K562 (cell line): ENCODE data around the gene LPCAT2. TPM values are rescaled to one million over a fixed set of nuclear protein-coding genes. Genes with fewer than 3 reads are reported as not detected.

Experiments
- ATAC-seq: fragments of 200-7000 bp; cut with Tn5 transposase; 3 replicates; pipeline ENCODE4 v1.9.1; 2020; ENCODE audit warnings: moderate library complexity
- BruUV-seq: library from RNA; stranded (reverse); fragments of 400-500 nt; replicated peaks from 2 replicates; lab custom pipeline; 2021; lab: Mats Ljungman, UMichigan
- CTCF ChIA-PET: fragments of 300-600 bp; formaldehyde crosslinking; extraction: SDS; loops from one replicate; lab custom pipeline; 2021; ENCODE audit warnings: low intra/inter-chr PET ratio; lab: Yijun Ruan, JAX
- POLR2A ChIA-PET: fragments of 300-600, 350-650 bp; sonication (Branson Sonifier 250); formaldehyde crosslinking; extraction: SDS; loops from one replicate; lab custom pipeline; 2021; ENCODE audit warnings: antibody characterized with exemption, inconsistent platforms; lab: Yijun Ruan, JAX
- DNase-seq, 4 experiments: peaks; one replicate each; pipeline versions ENCODE4 v3.0.0 to v3.0.0-alpha.2; 2011 to 2018; ENCODE audit warnings: low spot score in 3 of 4, mixed read lengths in 3 of 4; ENCODE audit errors: extremely low read depth in 1 of 4
- FAIRE-seq: peaks from 2 replicates; lab custom pipeline; 2011; peaks lifted over from hg19 to GRCh38; lab: Jason Lieb, UNC
- H2AFZ ChIP-seq: 2 replicates; pipeline ENCODE4 v1.6.0; 2011; ENCODE audit warnings: low read depth, low read length, control low read depth, inconsistent platforms
- H3K27ac ChIP-seq: fragments of 200-600 bp; 3 replicates; pipeline ENCODE4 v1.8.0; 2011; ENCODE audit warnings: low read depth, mild to moderate bottlenecking, control low read depth, inconsistent platforms, low read length, moderate library complexity, mixed read lengths; ENCODE audit errors: extremely low read depth
- H3K27me3 ChIP-seq, 2 experiments: fragments of 300-600 bp in 1 of 2; 2 replicates in 1 of 2; 3 replicates in 1 of 2; pipeline versions ENCODE4 v1.6.0 to v1.8.0; 2011; ENCODE audit warnings: inconsistent platforms in 2 of 2, low read length in 2 of 2, mild to moderate bottlenecking in 1 of 2, mixed read lengths in 1 of 2, moderate library complexity in 1 of 2; ENCODE audit not compliant: control insufficient read depth in 2 of 2, insufficient read depth in 2 of 2
- H3K36me3 ChIP-seq: fragments of 300-600 bp; 3 replicates; pipeline ENCODE4 v1.8.0; 2011; ENCODE audit warnings: mild to moderate bottlenecking, low read length, inconsistent platforms; ENCODE audit not compliant: control insufficient read depth, insufficient read depth
- H3K4me1 ChIP-seq, 2 experiments: fragments of 200-600 bp in 1 of 2; replicated peaks in 1 of 2; 2 replicates in 1 of 2; 3 replicates in 1 of 2; pipeline versions ENCODE4 v1.5.1 to v1.8.0; 2011; ENCODE audit warnings: inconsistent platforms in 2 of 2, low read length in 2 of 2, mild to moderate bottlenecking in 1 of 2, mixed read lengths in 1 of 2, moderate library complexity in 1 of 2; ENCODE audit not compliant: control insufficient read depth in 2 of 2, insufficient read depth in 2 of 2
- H3K4me2 ChIP-seq: 2 replicates; pipeline ENCODE4 v1.6.1; 2011; ENCODE audit warnings: low read length, control low read depth, inconsistent platforms, mixed read lengths; ENCODE audit not compliant: insufficient read depth
- H3K4me3 ChIP-seq: fragments of 200-600 bp; sonication (generic), shearing (Covaris generic); 2 replicates; pipeline ENCODE4 v1.5.1; 2016; ENCODE audit warnings: control low read depth, inconsistent platforms
- H3K79me2 ChIP-seq: fragments of 200-600 bp; 3 replicates; pipeline ENCODE4 v1.8.0; 2011; ENCODE audit warnings: low read length, inconsistent platforms; ENCODE audit not compliant: control insufficient read depth, insufficient read depth
- H3K9ac ChIP-seq, 2 experiments: 2 replicates each; pipeline versions ENCODE4 v1.6.0 to v1.6.1; 2011; ENCODE audit warnings: low read depth in 2 of 2, low read length in 2 of 2, control low read depth in 1 of 2, inconsistent platforms in 1 of 2, mild to moderate bottlenecking in 1 of 2, mixed read lengths in 1 of 2; ENCODE audit not compliant: insufficient read depth in 1 of 2
- H3K9me1 ChIP-seq: one replicate; pipeline ENCODE4 v1.6.0; 2011; ENCODE audit warnings: inconsistent platforms, mild to moderate bottlenecking, low read length, moderate library complexity; ENCODE audit not compliant: control insufficient read depth, insufficient read depth
- H3K9me3 ChIP-seq: replicated peaks from 2 replicates; pipeline ENCODE4 v1.5.1; 2011; ENCODE audit warnings: low read depth, low read length, inconsistent platforms; ENCODE audit not compliant: control insufficient read depth, insufficient read depth
- H4K20me1 ChIP-seq: replicated peaks from 2 replicates; pipeline ENCODE4 v1.6.1; 2011; ENCODE audit warnings: low read length, inconsistent platforms, mixed read lengths; ENCODE audit not compliant: control insufficient read depth, insufficient read depth
- ARID3A ChIP-seq: IDR thresholded peaks from 2 replicates; pipeline ENCODE4 v1.6.1; 2012; ENCODE audit warnings: low read depth, low read length, improper control_type of control experiment, borderline replicate concordance
- CEBPB ChIP-seq: fragments of 450-650 bp; IDR thresholded peaks from 2 replicates; pipeline ENCODE4 v1.6.1; 2016; ENCODE audit warnings: missing genetic modification characterization, missing compliant biosample characterization
- CEBPG ChIP-seq, 3 experiments: fragments of 200-800 bp in 1 of 3; sonication (Bioruptor generic) in 1 of 3; sonication (generic) in 1 of 3; formaldehyde crosslinking in 1 of 3; IDR thresholded peaks in 2 of 3; conservative IDR thresholded peaks in 1 of 3; 2 replicates each; pipeline versions ENCODE4 v1.6.1 to v1.8.0; 2016 to 2022; ENCODE audit warnings: missing compliant biosample characterization in 2 of 3, missing genetic modification characterization in 2 of 3, mild to moderate bottlenecking in 1 of 3, missing genetic modification reagents in 1 of 3
- EGR1 ChIP-seq: fragments of 450-650 bp; conservative IDR thresholded peaks from 2 replicates; pipeline ENCODE4 v1.6.1; 2017; ENCODE audit warnings: mild to moderate bottlenecking
- HES1 ChIP-seq: fragments of 450-650 bp; IDR thresholded peaks from 2 replicates; pipeline ENCODE4 v1.6.1; 2016; ENCODE audit warnings: low read depth, mild to moderate bottlenecking, moderate library complexity
- NRF1 ChIP-seq, 2 experiments: fragments of 450-650 bp; IDR thresholded peaks in 1 of 2; conservative IDR thresholded peaks in 1 of 2; 2 replicates each; pipeline ENCODE4 v1.6.1; 2014; ENCODE audit warnings: mild to moderate bottlenecking in 2 of 2
- PTRF ChIP-seq: fragments of 450-650 bp; IDR thresholded peaks from 2 replicates; pipeline ENCODE4 v1.6.1; 2016; ENCODE audit warnings: mild to moderate bottlenecking, missing genetic modification characterization, missing compliant biosample characterization
- VEZF1 ChIP-seq: fragments of 200-800 bp; sonication (Bioruptor generic); IDR thresholded peaks from 2 replicates; pipeline ENCODE4 v1.6.1; 2017; ENCODE audit warnings: missing genetic modification characterization, missing compliant biosample characterization
- ZNF124 ChIP-seq: sonication (generic); formaldehyde crosslinking; IDR thresholded peaks from 2 replicates; pipeline ENCODE4 v1.8.1; 2022; ENCODE audit warnings: missing genetic modification reagents
- ZNF165 ChIP-seq: fragments of 250-450 bp; sonication (Bioruptor Pico); IDR thresholded peaks from 2 replicates; pipeline ENCODE4 v1.4.0; 2020; ENCODE audit warnings: borderline replicate concordance
- WGBS: fragments of 100-300 bp; shearing (Covaris generic); methylation state at CpG from one replicate; pipeline ENCODE4 v1.1.6; 2016; ENCODE audit warnings: low coverage, mixed read lengths; ENCODE audit not compliant: insufficient coverage; ENCODE audit errors: missing lambda C conversion rate; 5-methylcytosine and 5-hydroxymethylcytosine counted together
- in situ Hi-C: fragments of 300-500 bp; cut with MboI; formaldehyde crosslinking; loops from 4 replicates; pipeline ENCODE4 v1.15.0; 2018; ENCODE audit warnings: inconsistent platforms, mixed read lengths
- intact Hi-C: fragments of 100-400 bp; cut with micrococcal nuclease; formaldehyde crosslinking; loops from 2 replicates; pipeline ENCODE4 v1.14.2; 2022
- polyA plus RNA-seq, 8 experiments: library from polyadenylated mRNA; depleted of rRNA in 4 of 8; stranded (reverse) in 5 of 8; unstranded in 3 of 8; fragments of >200 nt; fragmentation: Nextera tagmentation in 2 of 8; fragmentation: Illumina TruSeq in 1 of 8; extraction: Ambion mirVana in 2 of 8; extraction: Trizol in 1 of 8; gene quantifications; 2 replicates each; pipeline versions ENCODE4 v1.2.1 to v1.2.3, GENCODE V29; 2011 to 2014; ENCODE audit warnings: inconsistent platforms in 1 of 8, missing spikeins in 1 of 8
- total RNA-seq, 7 experiments: library from RNA; depleted of rRNA in 6 of 7; stranded (reverse); fragments of >200 nt in 6 of 7; fragmentation: Illumina TruSeq in 2 of 7; extraction: Trizol in 2 of 7; gene quantifications; 2 replicates each; pipeline versions ENCODE4 v1.2.1 to v1.2.3, GENCODE V29; 2011 to 2021; ENCODE audit warnings: low replicate concordance in 1 of 7

LPCAT2 gene
- total and polyA plus RNA-seq, 9 of the 15 experiments (the other 6 are each of a cell fraction or from before 2014, with no cell fraction given), result 2.9 to 15.0 (median 7.3) TPM

- no peaks in the 10 kb centered on the region for H3K36me3 ChIP-seq
- ATAC-seq (no peak), FAIRE-seq (no peak), DNase-seq (peak in 1 of 4 experiments; percentile 11)
- ChIA-PET CTCF (no interaction called here), POLR2A (interaction anchor here (0.6 kb wide), 1 partner anchor 761 kb away, joined by 3 read pairs; no protein-coding TSS in a partner anchor)
- no peaks in the 10 kb centered on the region for H3K9me3 ChIP-seq
- no peak overlapping the region for H3K9ac ChIP-seq
- no peaks in the 10 kb centered on the region for H3K79me2 ChIP-seq
- no peak overlapping the region for H3K4me2 ChIP-seq
- intact Hi-C loops (no loop called here), in situ Hi-C loops (no loop called here)
- no peak overlapping the region for H3K4me3 ChIP-seq
- H3K27ac ChIP-seq, result no peak overlapping the region
- H3K4me1 ChIP-seq, result peaks cover 0 to 4% of the 10 kb centered on the region in 2 experiments; a peak in 2 of 5 replicates
- WGBS, result 0% methylated on average over 9 of the region's 25 CpGs
- no peaks in the 10 kb centered on the region for H4K20me1 ChIP-seq
- no peak for TF ChIP-seq ARID3A
- TF ChIP-seq NRF1 (conservative IDR thresholded peaks at IDR 0.05 in 1 of 2, IDR thresholded peaks at IDR 0.05 in 1 of 2), result peak; percentile 39 to 43; a peak in 3 of 4 replicates
- TF ChIP-seq ZNF165 (CRISPR knock-in tag), result no peak
- TF ChIP-seq PTRF (tag), result no peak
- TF ChIP-seq EGR1, result peak; percentile 34; the same call in 1 of the 2 replicates
- TF ChIP-seq HES1, result 0 out of 2 replicates have a peak, but pooled peaks have one; percentile 28
- no peak for TF ChIP-seq ZNF124
- TF ChIP-seq VEZF1 (CRISPR knock-in tag), result peak; percentile 21; the same call in 1 of the 2 replicates
- TF ChIP-seq CEBPB (tag), result peak; percentile 39
- TF ChIP-seq CEBPG (CRISPR knock-in tag; IDR thresholded peaks at IDR 0.05), result no peak
- TF ChIP-seq CEBPG (tag; conservative IDR thresholded peaks at IDR 0.05 in 1 of 2, IDR thresholded peaks at IDR 0.05 in 1 of 2), result peak; percentile 34 to 75; a peak in 3 of 4 replicates
- BruUV-seq, result no TSS peak
- no peak overlapping the region for H2AFZ ChIP-seq
- H3K27me3 ChIP-seq, result peaks cover 8 to 25% of the 10 kb centered on the region in 2 experiments; a peak in 3 of 5 replicates
- H3K9me1 ChIP-seq, result no peaks in the 10 kb centered on the region
Observed at GRCh38 chr16:55480228-55480655, 28.6 kb upstream of the LPCAT2 start.
